Fibroblast of villous mesenchyme (primary cell): Measurements from ENCODE around the gene APBB1IP. TPM values are rescaled to one million over a fixed set of nuclear protein-coding genes. Genes with fewer than 3 reads are reported as not detected.

Source experiments
- DNase-seq: peaks from one replicate; pipeline ENCODE4 v3.0.0-alpha.2; 2010; ENCODE audit warnings: low read depth
- H3K4me3 ChIP-seq: 2 replicates; pipeline ENCODE4 v1.5.1; 2011; ENCODE audit warnings: low read depth, mild to moderate bottlenecking, low read length
- total RNA-seq: library from RNA; depleted of rRNA; stranded (reverse); fragments of >200 nt; gene quantifications from 2 replicates; pipeline ENCODE4 v1.2.3, GENCODE V29; 2012
- TF ChIP-seq, protein P1 (sequence below): IDR thresholded peaks from 2 replicates; pipeline ENCODE4 v1.5.1; 2012; ENCODE audit warnings: low read depth, mild to moderate bottlenecking, low read length; ENCODE audit not compliant: insufficient read depth

The APBB1IP gene
- total RNA-seq, 1 donor = 4.3 TPM

DNA sequence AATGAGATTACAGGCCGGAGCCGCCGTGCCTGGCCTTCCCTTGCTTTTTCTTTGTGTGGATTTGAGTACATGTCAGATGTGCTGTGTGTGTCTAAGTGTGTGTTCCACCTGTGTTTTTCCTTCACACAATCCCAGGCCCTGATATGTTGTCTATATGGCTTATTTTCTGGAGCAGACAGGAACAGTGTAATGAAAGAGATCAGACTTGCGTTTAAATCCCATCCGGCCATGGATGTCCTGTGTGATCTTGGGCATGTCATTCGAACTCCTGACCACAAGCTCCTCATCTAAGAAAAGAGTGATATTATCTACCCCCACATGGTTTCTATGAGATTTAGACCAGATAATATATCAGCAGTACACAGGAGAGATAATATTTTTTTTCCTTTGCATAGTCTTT lies 37.2 kb downstream of the APBB1IP start:
- H3K4me3 ChIP-seq = no peak overlapping the region
- DNase-seq = no peak
- TF ChIP-seq, protein P1, sequence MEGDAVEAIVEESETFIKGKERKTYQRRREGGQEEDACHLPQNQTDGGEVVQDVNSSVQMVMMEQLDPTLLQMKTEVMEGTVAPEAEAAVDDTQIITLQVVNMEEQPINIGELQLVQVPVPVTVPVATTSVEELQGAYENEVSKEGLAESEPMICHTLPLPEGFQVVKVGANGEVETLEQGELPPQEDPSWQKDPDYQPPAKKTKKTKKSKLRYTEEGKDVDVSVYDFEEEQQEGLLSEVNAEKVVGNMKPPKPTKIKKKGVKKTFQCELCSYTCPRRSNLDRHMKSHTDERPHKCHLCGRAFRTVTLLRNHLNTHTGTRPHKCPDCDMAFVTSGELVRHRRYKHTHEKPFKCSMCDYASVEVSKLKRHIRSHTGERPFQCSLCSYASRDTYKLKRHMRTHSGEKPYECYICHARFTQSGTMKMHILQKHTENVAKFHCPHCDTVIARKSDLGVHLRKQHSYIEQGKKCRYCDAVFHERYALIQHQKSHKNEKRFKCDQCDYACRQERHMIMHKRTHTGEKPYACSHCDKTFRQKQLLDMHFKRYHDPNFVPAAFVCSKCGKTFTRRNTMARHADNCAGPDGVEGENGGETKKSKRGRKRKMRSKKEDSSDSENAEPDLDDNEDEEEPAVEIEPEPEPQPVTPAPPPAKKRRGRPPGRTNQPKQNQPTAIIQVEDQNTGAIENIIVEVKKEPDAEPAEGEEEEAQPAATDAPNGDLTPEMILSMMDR = no peak

DNA sequence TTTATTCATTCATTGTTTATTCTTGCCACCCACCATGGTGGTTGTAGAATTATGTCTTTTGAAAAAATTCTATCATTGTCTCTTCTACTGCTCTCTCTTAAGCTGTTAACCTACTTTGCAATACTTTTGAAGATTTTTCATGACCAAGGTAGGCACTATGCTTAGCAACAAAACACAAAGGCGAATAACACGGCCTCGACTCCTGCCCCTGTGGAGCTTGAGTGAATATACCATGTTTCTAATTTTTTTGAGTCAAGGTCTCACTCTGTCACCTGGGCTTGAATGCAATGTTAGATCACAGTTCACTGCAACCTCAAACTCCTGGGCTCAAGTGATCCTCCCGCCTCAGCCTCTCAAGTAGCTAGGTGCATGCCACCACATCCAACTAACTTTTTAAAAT lies 39.4 kb downstream of the APBB1IP start:
- TF ChIP-seq, protein P1 = no peak
- DNase-seq = no peak
- H3K4me3 ChIP-seq = no peak overlapping the region

GRCh38 chr10:26478061-26478460 lies 39.9 kb downstream of the APBB1IP start:
- no peak overlapping the region for H3K4me3 ChIP-seq
- TF ChIP-seq, protein P1 = no peak
- DNase-seq = no peak

- no peak for DNase-seq
- H3K4me3 ChIP-seq = no peak overlapping the region
- TF ChIP-seq, protein P1 = no peak
Observed at GRCh38 chr10:26479766-26480492, 41.8 kb downstream of the APBB1IP start.

DNA sequence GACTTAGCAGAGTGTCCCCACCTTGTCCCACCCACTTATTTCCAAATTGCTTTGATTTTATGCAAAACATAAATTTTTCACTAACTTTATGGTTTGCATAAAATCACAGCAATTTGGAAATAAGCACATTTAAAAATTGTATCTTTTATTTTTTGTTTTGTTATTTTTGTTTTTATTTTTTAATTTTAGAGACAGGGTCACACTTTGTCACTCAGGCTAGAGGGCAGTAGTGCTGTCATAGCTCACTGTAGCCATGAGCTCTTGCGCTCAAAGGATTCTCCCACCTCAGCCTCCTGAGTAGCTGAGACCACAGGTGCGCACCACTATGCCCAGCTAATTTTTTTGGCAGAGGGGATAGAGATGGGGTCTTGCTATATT lies 43.2 kb downstream of the APBB1IP start:
- TF ChIP-seq, protein P1 = no peak
- no peak for DNase-seq
- H3K4me3 ChIP-seq = no peak overlapping the region

DNA sequence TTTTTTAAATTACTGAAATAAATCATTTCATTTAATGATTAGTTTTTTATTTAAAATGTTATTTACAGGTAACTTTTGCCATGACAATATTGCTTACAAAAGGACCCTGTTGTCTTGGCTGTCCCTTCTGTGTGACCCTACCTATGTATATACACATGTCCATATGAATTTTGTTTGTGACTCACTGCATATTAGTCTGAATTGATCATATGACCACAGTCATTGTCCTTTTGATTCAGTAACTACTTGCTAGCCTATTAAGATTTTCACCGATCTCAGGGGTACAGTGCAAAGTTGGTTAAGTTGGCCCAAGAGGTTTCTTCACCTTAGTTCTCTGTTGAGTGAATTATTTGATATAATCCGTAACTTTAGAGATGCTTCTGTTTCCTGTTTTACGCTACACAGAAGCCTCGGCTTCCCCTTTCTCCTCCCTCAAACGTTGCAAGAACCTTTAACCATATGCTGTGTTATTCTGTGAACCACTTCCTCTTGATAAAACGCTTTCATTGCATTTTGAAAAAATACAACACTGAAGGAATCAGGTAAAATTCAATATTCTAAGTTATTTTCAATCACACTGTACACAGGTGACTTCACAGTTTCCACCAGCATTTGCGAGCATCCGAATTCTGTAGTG lies 43.9 kb downstream of the APBB1IP start:
- no peak overlapping the region for H3K4me3 ChIP-seq
- no peak for DNase-seq
- TF ChIP-seq, protein P1 = no peak
